Dermis microvascular lymphatic vessel endothelial cell (primary cell): ENCODE measurements around the gene BRD3OS. TPM values are rescaled to one million over a fixed set of nuclear protein-coding genes. Genes with fewer than 3 reads are reported as not detected.
"Not testable (repeated sequence)": the region's sequence is repeated elsewhere in the genome, so short reads cannot be mapped to it uniquely, and the experiment has no call there.

Experiments used
- DNase-seq, 2 donors: peaks; one replicate each; pipeline versions ENCODE4 v3.0.0 to v3.0.0-alpha.2; 2010; ENCODE audit warnings: low read depth in 2 of 2
- total RNA-seq: library from RNA; depleted of rRNA; stranded (reverse); fragments of >200 nt; gene quantifications from 2 replicates; pipeline ENCODE4 v1.2.1, GENCODE V29; 2014

Gene BRD3OS
- total RNA-seq, 1 donor from 2014 or later: 5.9 TPM

DNA sequence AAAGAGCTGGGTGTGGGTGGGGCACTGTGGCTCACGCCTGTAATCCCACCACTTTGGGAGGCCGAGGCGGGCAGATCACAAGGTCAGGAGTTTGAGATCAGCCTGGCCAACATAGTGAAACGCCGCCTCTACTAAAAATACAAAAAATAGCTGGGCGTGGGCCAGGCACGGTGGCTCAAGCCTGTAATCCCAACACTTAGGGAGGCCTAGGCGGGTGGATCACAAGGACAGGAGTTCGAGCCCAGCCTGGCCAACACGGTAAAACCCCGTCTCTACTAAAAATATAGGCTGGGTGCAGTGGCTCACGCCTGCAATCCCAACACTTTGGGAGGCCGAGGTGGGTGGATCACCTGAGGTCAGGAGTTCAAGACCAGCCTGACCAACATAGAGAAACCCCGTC, 36.5 kb upstream of the BRD3OS start:
- not testable (repeated sequence) for DNase-seq

GRCh38 chr9:133989625-133990365, 35.5 kb upstream of the BRD3OS start:
- DNase-seq: no peak

- DNase-seq: peak in 1 of 2 donors; percentile 81
Measured at GRCh38 chr9:133990366-133991213, 34.7 kb upstream of the BRD3OS start.

GRCh38 chr9:133991214-133991921, 33.9 kb upstream of the BRD3OS start:
- peak in 1 of 2 donors; percentile 16 for DNase-seq

DNA sequence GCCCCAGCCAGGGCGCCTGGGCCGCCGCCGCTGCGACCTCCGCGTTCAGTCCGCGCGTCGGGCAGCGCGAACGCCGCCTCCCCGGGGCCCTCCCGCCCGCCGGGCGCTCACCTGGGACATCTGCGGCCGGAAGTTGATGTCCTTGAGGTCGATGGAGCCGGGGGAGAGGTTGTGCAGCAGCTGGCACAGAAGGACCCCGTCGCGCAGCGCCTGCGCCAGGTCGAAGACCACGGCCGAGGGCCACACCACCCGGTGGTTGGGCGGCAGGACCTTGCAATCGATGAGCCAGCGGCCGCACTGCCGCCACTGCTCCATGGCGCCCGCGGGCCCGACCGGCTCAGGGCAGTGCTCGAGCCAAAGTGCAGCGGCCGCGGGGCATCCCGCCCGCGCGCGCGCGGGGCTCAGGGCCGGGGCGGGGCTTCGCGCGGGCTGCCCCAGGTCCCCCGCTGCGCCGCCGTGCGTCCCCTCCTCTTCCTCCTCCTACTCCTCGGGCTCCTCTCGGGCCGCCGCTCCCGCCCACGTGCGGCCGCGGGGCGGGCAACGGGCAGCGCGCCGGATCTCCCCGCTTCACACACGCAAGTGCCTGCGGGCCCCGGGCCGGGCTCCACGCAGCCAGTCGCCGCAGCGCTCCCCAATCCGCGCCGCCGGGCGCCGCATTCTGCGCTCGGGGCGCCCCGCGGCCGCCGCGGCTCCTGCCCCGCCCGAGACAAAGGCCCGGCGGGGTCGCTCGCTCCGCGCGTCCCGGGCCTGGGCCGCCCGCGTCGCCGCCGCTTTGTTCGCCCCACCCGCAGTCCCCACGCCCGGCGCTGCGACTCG, 33.1 kb upstream of the BRD3OS start, which contains the start of gene VAV2:
Gene VAV2 (minus strand): TSS at position 361 of the 816 bp plus-strand sequence. CDS start 46 bp downstream, at position 315.
- peak in 1 of 2 donors; percentile 70 for DNase-seq

DNA sequence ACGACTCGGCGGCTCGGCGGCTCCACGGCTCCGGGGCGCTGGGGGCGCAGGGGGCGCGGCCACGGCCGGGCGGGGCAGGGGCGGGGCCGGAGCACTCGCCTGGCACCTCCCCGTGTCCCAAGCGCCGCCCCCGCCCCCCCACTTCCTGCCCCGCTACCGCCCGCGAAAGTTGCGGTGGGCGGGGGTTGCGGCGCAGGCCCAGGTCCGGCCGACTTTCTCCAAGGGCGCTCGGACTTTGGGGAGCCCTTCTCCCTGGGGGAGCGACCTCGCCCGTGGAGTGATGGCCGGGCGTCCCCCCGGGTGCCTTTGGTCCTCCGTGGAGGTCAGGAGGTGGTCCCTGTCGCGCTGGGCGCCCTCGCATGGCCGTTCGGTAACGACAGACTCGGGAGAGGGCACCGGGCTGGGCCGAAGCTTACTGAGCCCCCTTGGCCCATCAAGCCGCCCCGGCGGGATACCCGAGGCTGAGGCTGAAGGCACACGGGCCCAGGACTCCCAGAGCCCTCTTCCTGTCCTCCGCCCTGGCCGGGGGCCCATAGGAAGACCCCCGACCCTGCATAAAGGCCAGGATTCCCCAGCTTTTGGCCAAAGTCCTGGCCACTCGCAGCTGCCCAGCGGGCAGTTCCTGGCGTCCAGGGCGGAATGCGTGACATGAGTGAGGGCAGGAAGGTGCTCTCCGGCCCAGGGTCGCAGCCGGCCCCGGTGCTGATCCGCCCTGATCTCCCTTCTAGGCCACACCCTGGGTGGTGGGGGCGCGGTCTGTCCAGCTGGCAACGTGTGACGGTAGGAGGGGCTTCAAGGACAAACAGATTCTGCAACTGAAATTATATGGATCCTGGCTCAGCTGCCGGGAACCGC, 32.3 kb upstream of the BRD3OS start:
- peak; percentile 70 to 82 for DNase-seq

DNA sequence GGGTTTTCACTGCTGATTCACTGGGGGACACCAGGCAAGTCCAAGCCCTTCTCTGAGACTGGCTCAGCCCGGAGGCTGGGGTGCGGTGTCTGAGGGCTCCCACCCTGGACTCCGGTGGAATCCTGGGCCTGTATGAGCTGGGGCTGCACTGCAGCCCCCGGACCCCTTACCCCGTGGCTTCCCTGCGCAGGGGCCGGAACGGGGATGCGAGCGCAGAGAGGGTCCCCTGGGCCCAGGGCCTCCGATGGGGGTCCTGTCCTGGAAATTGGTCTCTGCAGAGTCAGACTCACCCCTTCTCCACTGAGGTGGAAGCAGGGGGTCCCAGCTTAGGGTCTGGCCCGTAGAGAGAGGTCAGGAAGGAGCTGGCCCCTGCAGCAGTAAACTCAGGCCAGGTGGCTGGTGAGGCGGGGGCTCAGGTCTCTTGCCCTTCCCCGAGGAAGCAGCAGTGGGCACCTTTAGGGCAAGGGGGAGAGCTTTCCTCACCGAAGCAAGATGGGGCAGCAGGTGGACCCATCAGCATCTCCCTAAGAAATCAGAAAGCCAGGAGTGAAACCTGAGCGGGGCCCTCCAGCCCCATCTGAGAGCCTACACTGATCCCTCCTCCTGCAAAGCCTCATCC, 31.5 kb upstream of the BRD3OS start:
- DNase-seq: no peak

GRCh38 chr9:133994353-133995011, 30.8 kb upstream of the BRD3OS start:
- DNase-seq: peak in 1 of 2 donors; percentile 71

- DNase-seq: peak in 1 of 2 donors; percentile 11
Measured at GRCh38 chr9:133995012-133995896, 30.0 kb upstream of the BRD3OS start.

GRCh38 chr9:133996531-133997520, 28.5 kb upstream of the BRD3OS start:
- no peak for DNase-seq

- no peak for DNase-seq
Measured at GRCh38 chr9:133997584-133997983, 27.7 kb upstream of the BRD3OS start.

DNA sequence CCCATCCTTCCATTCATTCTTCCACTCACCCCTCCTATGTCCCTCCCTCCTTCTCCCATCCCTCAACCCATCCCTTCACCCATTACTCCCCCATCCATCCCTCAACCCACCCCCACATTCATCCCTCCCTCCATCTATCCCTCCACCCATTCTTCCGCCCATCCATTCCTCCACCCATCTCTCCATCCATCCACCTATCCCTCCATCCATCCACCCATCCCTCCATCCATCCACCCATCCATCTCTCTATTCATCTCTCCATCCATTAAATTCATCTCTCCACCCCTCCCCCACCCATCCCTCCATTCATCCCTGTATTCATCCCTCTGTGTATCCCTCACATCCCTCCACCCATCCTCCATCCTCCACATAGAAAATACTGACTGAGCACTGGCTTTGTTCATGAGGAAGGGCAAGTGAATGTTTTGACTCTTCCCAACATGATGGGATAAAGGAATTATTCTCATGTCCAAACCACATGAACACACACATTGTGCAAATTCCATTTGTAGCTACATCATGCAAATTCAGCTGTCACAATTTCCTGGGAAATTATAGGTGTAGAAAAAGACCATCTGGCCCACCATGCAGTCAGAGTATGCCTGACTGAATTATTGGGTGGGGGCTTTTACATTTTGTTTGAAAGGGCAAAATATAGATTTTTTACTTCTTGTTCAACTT, 26.2 kb upstream of the BRD3OS start:
- DNase-seq: no peak

- DNase-seq: no peak
Measured at GRCh38 chr9:133999851-134000265, 25.4 kb upstream of the BRD3OS start.

GRCh38 chr9:134002796-134003195, 22.5 kb upstream of the BRD3OS start:
- DNase-seq: no peak

DNA sequence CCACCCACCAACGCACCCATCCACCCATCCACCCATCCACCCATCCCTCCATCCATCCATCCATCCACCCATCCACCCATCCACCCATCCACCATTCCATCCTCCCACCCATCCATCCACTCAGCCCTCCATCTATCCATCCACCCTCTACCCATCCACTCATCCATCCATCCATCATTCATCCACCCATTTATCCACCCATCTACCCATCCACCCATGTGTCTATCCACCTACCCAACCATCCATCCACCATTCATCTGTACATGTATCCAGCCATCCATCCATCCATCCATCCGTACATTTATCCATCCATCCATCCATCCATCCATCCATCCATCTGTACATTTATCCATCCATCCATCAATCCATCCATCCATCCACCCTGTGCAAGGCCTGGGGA, 22.0 kb upstream of the BRD3OS start:
- no peak for DNase-seq
